MG63 (cell line): ENCODE results near the gene CTU1. TPM values are rescaled to one million over a fixed set of nuclear protein-coding genes. Genes with fewer than 3 reads are reported as not detected.

Experiments used
- DNase-seq: peaks from one replicate; pipeline ENCODE4 v3.0.0-alpha.2; 2020
- H3K27me3 ChIP-seq: fragments of 250-450 bp; sonication (Bioruptor Pico); 2 replicates; pipeline ENCODE4 v1.5.1; 2020; ENCODE audit warnings: mild to moderate bottlenecking, moderate library complexity
- H3K36me3 ChIP-seq: fragments of 250-450 bp; sonication (Bioruptor Pico); 2 replicates; pipeline ENCODE4 v1.5.1; 2020; ENCODE audit warnings: mild to moderate bottlenecking, moderate library complexity
- H3K4me3 ChIP-seq: fragments of 250-450 bp; sonication (Bioruptor Pico); 2 replicates; pipeline ENCODE4 v1.5.1; 2020; ENCODE audit warnings: mild to moderate bottlenecking, moderate library complexity
- H3K9me3 ChIP-seq: fragments of 250-450 bp; sonication (Bioruptor Pico); 2 replicates; pipeline ENCODE4 v1.5.1; 2020; ENCODE audit warnings: mild to moderate bottlenecking, moderate library complexity
- total RNA-seq: library from RNA; depleted of rRNA; stranded (reverse); fragments of >200 nt; shearing (Covaris generic); gene quantifications from 2 replicates; pipeline ENCODE4 v1.2.3, GENCODE V29; 2014; ENCODE audit warnings: low replicate concordance

CTU1 gene
- total RNA-seq, 1 experiment from 2014 or later: 33.5 TPM

DNA sequence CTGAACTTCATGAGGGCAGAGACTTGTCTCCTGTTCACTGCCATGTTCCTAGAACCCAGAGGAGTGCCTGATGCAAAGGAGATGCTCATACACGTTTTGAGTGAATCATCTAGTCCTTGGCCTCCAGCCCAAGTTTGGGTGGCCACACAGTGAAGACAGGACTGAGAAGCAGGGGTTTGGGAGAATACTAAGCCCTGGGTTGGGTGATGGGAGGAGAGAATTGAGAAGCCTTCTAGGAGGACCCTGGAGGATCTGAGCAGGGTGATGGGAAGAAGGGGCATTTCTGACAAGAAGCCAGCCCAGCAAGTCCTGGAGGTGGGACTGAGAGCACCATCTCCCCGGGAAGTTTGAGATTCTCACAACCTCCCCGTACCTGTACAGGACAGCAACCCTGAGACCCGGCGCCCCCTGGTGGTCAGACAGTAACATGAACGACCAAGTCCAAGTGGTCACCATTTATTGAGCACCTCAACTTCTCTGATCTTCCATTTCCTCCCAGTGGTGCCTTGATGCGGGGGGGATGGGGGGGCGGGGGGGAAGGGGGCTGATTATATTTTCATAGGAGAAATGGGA lies 11.0 kb downstream of the CTU1 start:
- H3K9me3 ChIP-seq: no peaks in the 10 kb centered on the region
- peak; percentile 62 for DNase-seq
- H3K27me3 ChIP-seq: no peaks in the 10 kb centered on the region
- H3K4me3 ChIP-seq: no peak overlapping the region
- H3K36me3 ChIP-seq: peaks cover 26% of the 10 kb centered on the region

DNA sequence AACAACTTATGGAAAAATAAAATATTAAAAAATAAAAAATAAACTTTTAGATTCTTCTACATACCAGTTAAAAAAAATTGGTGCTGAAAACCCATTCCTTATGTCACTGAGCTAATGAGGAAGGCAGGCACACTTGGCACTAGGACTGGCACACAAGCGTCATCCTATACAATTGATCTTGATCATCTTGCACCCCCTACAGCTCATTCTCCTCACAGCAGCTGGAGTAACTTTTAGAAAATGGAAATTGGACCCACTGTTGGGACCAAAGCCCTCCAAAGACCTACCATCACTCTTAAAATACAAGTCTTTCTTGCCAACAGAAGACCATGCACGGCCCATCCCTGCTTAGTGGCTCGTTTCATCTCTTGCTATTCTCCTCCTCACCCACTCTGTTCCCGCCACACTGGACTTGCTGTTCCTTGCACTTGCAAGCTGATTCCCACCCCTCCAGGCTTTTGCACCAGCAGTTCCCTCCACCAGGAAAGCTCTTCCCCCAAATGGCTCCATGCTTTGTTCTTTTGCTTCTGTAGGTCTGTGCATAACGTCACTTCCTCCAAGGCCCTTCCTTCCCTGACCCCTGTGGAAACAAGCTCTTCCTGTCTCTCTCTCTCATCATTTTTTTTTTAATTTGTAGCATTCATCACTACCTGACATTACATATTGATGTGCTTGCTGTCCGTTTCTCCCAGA lies 11.6 kb downstream of the CTU1 start:
- no peaks in the 10 kb centered on the region for H3K9me3 ChIP-seq
- H3K4me3 ChIP-seq: no peak overlapping the region
- H3K36me3 ChIP-seq: peaks cover 20% of the 10 kb centered on the region
- no peaks in the 10 kb centered on the region for H3K27me3 ChIP-seq
- DNase-seq: no peak

DNA sequence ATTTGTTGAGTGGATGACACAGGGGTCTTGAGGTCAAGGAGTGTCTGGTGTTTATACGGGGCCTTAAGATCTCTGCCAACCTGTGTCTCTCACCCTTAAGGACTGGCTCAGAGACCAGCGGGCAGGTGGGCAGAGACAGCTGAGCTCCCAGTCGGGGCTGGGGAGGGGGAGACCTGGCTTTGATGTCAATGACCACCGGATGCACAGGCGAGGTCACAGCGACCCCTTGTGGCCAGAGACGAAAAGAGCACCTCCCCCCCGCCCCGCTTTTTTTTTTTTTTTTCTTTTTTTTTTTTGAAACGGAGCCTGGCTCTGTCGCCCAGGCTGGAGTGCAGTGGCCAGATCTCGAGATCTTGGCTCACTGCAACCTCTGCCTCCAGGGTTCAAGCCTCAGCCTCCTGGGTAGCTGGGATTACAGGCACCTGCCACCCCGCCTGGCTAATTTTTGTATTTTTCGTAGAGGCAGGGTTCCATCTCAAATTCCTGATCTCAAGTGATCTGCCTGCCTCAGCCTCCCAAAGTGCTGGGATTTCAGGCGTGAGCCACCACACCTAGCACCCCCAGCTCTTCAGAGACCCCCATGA lies 13.4 kb downstream of the CTU1 start:
- no peak for DNase-seq
- Histone ChIP-seq H3K27me3 (no peaks in the 10 kb centered on the region), H3K9me3 (no peaks in the 10 kb centered on the region), H3K36me3 (peaks cover 14% of the 10 kb centered on the region), H3K4me3 (no peak overlapping the region)

DNA sequence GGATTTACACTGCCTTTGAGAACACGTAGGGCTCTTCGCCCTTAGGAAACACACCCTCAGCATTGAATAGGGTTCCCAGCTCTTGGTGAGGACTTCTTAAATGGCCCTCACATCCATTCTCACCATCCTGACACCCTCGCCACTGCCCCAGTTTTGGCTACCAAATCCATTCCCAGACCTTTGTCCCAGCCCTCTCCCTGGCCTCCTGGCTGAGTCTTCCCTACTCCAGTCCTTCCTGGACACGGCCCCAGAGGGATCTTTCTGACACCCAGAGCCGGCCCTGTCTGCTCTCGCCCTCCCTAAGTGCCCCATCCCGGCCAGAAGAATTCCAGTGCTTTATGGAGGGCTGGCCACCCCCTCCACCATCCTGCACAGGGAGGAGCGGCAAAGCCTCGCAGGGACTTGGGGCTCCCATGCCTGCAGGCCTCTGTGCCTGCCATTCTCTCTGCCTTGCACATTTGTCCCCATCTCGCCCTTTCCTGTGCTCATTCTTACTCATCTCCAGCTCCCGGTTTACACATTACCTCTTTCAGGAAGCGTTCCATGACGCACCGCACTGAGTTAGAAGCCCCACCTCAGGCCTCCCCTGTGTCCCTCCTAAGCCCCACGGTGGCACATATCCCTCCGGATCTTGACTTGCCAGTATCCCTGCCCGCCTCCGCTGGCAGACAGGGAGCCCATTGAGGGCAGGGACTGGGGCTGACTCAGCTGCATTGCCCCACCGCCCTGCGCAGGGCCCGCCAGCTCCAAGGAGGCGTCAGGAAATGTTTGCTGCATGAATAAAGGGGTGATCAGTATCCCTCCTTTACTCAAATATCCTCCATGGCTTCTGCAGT lies 14.5 kb downstream of the CTU1 start:
- Histone ChIP-seq H3K36me3 (peaks cover 9% of the 10 kb centered on the region), H3K4me3 (no peak overlapping the region), H3K27me3 (no peaks in the 10 kb centered on the region), H3K9me3 (no peaks in the 10 kb centered on the region)
- no peak for DNase-seq

DNA sequence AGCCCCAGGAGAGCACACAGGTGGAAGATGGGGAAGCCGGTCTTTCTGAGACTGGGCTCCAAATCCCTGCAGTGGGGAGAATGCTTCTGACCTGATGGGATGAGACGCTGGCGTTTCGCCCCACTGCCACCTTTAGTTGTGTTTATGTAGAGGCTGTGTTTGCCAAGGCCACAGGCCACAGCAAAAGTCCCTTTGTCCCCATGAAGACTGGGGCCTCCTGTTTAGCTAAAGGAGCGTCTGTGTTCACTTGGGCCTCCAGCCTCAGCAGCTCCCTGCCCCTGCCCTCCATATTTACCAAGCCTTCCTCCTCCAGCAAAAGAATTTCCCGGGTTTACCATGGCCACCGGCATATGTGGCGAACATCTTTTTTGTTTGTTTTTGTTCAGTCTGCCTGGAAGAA lies 15.1 kb downstream of the CTU1 start:
- DNase-seq: no peak
- Histone ChIP-seq H3K9me3 (no peaks in the 10 kb centered on the region), H3K36me3 (peaks cover 9% of the 10 kb centered on the region), H3K27me3 (no peaks in the 10 kb centered on the region), H3K4me3 (no peak overlapping the region)

DNA sequence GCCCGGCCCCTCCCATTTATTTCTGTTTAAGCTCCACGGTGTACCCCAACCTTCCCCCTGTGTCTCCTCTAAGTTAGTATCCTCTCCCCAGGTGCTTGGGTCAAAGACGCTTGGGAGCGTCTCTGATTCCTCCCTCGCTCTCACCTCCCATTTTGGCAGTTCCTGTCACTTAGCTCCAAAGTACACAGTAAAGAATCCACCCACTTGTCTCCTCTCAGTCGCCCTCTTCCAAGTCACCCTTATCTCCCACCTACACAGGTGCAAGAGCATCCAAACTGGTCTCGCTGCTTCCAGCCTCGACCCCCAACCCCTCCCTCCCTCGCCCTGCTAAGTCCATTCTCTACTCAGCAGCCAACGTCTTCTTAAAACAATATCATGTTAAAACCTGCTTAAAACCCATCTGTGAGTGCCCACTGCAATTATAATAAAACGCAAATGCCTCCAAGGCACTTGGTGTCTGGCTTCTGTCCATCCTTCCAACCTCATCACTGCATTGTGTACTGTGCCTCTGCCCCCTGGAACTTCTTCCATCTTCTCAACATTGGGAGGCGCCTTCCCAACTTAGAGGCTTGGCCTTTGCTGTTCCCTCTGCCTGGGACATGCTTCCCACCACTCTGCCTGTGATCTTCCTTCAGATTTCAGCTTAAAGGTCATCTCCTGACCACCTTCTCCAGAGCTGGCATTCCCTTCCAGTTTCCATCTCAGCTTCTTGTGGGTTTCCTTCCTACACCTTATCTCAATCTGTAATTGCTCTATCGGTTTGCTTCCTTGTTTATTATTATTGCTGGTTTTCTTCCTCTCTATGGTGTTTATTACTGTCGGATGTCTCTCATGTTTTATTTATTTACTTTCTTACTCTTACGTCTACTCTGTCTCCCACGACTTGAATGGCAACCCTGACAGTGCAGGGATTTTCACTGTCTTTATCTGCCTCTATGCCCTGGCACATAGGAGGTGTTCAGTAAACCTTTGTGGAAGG lies 16.0 kb downstream of the CTU1 start:
- no peak for DNase-seq
- Histone ChIP-seq H3K4me3 (no peak overlapping the region), H3K36me3 (peaks cover 6% of the 10 kb centered on the region), H3K27me3 (no peaks in the 10 kb centered on the region), H3K9me3 (no peaks in the 10 kb centered on the region)

DNA sequence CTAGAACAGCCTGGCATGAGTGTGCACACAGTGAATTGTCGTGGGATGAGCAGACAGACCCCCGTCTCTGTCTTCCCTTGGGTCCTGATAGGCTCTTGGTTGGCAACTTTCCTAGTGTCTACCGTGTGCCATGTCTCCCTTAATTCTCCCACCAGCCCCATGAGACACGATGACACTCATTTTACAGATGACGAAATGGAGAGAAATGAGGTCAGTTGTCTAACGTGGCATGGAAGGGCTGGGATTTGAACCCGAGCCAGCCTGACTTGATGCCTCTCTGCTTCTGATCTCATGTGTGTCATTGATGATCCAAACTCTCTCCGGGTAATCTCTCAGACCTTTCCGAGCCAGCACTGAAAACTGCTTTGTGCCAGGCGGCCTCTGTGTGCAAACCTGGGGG lies 17.1 kb downstream of the CTU1 start:
- Histone ChIP-seq H3K27me3 (no peaks in the 10 kb centered on the region), H3K36me3 (peaks cover 6% of the 10 kb centered on the region), H3K4me3 (no peak overlapping the region), H3K9me3 (no peaks in the 10 kb centered on the region)
- no peak for DNase-seq

DNA sequence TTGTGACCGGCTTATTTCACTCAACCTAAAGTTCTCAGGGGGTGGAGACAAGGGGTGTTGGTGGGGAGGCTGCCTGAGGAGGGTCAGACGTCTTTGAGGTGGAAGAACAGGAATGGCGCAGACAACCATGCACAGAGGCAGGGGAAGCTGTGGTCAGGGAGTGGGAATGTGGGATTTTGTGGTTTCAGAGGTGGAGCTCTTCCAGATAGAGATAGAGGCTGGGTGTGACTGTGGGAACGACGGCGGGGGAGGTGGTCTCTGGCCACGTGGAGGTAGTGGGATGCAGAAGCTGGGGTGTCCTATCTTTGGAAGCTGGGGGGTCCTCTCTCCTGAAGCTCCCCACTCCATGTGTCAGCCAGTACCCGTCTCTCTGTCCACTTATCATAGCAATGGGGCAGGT lies 17.7 kb downstream of the CTU1 start:
- H3K27me3 ChIP-seq: no peaks in the 10 kb centered on the region
- H3K4me3 ChIP-seq: no peak overlapping the region
- H3K9me3 ChIP-seq: no peaks in the 10 kb centered on the region
- 0 out of 2 replicates have a peak, but pooled peaks cover 2% of the 10 kb centered on the region for H3K36me3 ChIP-seq
- DNase-seq: no peak

DNA sequence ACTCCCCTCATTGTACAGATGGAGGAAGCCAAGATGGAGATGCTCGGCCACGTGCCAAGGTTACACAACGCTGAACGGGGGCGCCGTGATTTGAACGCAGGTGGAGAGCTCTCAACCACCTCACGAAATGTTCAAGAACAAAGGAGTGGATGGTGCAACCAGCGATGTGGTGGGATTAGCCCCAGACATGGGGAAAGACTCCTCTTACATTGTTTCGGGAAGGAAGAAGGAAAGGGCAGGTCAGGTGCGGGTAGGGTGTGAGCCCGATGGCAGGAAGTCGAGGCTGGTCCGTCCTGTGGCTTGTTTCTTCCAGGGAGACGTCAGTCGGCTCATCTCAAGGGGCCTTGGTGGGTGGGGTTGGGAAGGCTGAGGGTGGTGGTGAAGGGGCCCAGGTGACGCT lies 18.4 kb downstream of the CTU1 start:
- Histone ChIP-seq H3K9me3 (no peaks in the 10 kb centered on the region), H3K4me3 (no peak overlapping the region), H3K27me3 (no peaks in the 10 kb centered on the region), H3K36me3 (no peaks in the 10 kb centered on the region)
- no peak for DNase-seq

DNA sequence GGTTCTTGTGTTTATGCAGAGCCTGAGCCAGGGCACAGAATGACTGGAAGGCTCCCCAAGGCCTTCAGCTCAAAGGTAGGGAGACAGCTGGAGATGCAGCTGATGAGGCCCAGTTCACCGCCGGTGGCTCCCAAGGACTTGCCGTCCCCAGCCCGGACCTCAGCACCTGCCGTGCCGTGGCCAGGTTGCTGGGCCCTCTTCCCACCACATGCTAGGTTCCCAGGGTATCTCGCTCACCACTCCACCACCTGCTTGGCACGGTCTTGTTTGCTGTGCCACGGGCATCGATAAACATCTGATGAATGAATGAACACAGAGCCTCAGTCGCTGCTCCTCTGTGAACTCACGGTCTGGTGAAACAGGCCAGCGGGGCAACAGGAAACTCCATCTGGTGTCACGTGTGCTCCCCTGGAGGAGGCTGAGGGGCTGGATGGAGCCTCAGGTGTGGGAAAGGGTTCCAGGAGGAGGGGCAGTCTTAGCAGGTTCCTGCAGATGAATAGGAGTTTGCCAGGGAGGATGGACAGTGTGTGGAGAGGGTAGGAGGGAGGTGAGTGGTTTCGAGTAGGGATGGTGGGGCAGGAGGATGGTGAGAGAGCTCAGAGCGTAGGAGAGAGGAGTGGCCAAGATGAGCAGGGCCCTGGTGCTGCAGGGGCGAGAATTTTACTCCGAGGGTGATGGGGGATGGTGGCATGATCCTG lies 21.9 kb downstream of the CTU1 start:
- no peaks in the 10 kb centered on the region for H3K27me3 ChIP-seq
- H3K9me3 ChIP-seq: no peaks in the 10 kb centered on the region
- H3K4me3 ChIP-seq: no peak overlapping the region
- H3K36me3 ChIP-seq: no peaks in the 10 kb centered on the region
- no peak for DNase-seq

DNA sequence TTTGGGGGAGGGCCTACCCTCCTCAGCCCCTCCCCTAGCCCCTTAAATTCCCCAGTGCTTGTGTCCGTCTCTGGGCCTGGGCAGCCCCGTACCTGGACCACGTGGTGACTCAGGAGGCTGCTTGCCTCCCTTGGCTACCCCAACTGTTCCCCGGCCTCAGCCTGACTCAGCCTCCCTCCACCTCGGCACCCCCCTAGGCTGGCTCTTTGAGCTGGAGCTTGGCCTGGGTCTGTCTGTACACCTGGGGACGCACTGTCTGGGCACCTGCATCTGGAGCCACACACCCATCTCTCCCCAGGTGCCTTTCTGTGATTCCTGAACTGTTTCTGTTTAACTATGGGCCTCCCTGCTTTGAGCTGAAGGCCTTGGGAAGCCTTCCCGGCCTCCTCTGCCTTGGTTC lies 23.7 kb downstream of the CTU1 start:
- H3K36me3 ChIP-seq: no peaks in the 10 kb centered on the region
- H3K27me3 ChIP-seq: no peaks in the 10 kb centered on the region
- H3K4me3 ChIP-seq: no peak overlapping the region
- H3K9me3 ChIP-seq: no peaks in the 10 kb centered on the region
- no peak for DNase-seq

DNA sequence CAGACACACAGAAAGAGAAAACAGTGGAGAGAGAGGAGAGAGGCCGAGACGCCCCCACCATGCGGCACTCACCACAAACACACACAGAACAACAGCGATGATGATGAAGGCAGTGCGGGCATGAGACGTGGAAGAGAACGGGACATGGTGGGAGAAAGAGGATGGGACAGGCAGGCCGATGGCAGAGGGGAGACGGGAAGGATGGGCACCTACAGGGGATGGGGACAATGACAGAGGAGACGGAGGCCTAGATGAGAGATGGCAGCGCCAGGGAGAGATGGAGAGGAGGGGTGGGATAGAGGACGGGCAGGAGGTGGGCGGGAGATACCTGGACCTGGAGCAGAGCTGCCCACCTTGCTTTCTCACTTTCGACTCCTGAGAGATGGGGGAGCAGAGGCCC lies 24.4 kb downstream of the CTU1 start:
- Histone ChIP-seq H3K27me3 (no peaks in the 10 kb centered on the region), H3K4me3 (no peak overlapping the region), H3K9me3 (no peaks in the 10 kb centered on the region), H3K36me3 (no peaks in the 10 kb centered on the region)
- no peak for DNase-seq

DNA sequence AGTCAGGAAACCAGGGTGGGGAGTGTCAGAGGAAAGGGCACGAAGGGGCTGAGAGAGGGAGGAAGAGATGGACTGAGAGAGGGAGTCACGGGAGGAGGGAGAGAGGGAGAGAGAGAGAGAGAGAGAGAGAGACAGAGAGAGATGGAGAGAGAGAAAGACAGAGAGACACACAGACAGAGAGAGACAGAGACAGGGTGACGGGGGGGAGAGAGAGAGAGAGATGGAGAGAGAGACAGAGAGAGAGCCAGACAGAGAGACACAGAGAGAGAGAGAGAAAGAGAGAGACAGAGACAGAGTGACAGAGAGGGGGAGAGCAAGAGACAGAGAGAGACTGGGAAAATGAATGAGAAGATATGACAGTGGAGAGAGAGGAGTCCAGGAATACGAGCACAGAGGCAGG lies 25.0 kb downstream of the CTU1 start:
- Histone ChIP-seq H3K9me3 (no peaks in the 10 kb centered on the region), H3K36me3 (no peaks in the 10 kb centered on the region), H3K27me3 (no peaks in the 10 kb centered on the region), H3K4me3 (no peak overlapping the region)
- no peak for DNase-seq

DNA sequence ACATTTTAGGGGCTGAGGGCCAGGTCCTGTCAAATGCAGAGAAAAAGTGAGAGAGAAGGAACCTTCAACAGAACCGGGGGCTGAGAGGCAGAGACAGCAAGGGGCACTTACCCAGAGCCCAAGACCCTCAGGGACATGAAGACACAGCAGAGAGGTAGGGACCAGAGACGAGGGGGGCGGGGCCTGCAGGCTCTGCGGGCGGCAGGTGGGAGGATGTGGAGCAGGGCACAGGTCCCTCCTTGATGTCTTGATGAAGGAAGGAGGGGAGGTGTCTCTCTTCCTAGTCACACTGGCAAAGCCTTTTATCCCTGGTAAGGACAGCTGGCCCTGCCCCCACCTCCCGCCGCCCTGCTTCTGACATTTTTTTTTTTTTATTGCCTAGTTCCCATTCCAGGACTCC lies 25.6 kb downstream of the CTU1 start, which contains the start of gene KLK14:
TSS of gene KLK14 (minus strand) at position 277 of the 400 bp plus-strand sequence. CDS start at position 4, 273 bp downstream.
- no peak within 1 kb of the TSS for H3K4me3 ChIP-seq
- H3K9me3 ChIP-seq: no peaks in the 10 kb centered on the region
- H3K36me3 ChIP-seq: no peaks in the 10 kb centered on the region
- no peak for DNase-seq
- H3K27me3 ChIP-seq: no peaks in the 10 kb centered on the region

DNA sequence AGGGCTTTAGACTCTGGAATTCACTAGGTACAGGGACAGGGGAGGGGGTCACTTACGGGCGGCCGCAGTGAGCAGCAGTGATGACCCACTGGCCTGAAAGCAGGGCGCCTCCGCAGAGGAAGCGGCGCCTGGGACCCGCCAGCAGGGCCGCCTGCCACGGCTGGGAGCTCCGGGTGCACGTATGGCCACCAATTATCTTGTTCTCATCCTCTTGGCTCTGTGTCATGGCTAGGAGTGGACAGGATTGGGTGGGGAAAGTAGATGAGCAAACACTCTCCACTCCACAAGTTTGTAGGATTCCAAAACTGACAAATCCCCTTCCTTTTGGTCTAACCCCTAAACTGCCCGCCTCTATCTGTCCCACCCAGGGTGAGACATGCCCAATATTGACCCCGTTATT lies 26.7 kb downstream of the CTU1 start:
- no peaks in the 10 kb centered on the region for H3K27me3 ChIP-seq
- H3K9me3 ChIP-seq: no peaks in the 10 kb centered on the region
- no peak for DNase-seq
- H3K4me3 ChIP-seq: no peak overlapping the region
- no peaks in the 10 kb centered on the region for H3K36me3 ChIP-seq
